ENCODE results near the gene KCNH8.
"Not testable (repeated sequence)": the region's sequence is repeated elsewhere in the genome, so short reads cannot be mapped to it uniquely, and the experiment has no call there.

Gene KCNH8

DNA sequence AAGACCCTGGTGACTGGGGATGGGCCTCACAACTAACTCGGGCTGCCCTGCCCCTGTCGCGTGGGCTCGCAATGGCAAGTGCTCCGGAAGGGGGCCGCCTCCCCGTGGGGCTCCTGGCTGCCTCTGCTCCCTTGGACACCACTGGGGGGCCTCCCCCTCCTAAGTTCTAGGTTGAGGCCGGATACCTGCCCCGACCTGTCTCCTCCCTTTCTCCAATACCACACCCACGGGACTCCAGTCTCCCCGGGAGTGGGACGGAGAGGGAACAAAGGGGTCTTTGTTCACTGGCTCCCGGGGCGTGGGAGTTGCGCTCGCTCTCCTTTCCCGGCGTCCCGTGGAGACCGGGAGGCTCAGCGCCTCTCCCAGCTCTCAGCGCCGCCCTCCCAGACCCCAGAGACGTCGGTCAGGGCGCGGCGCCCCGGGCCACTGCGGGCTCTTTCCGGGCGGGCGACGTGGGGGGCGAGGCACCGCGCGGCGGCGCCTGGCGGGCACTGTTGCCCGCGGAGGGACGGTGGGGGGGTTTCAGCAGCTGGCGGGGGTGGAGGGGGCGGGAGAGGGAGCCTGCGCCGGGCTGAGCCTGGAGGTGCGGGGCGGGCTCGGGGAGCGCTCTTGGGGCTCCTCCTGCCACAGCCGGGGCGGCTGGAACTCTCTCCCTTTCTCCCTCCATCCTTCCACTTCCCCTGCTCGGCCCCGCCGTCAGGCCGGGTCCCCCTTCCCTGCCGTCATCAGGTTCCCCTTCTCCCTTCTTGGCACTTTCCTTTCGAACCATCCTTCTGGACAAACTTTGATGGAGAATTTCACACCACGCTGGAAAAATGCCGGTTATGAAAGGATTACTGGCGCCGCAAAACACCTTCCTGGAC, at the start of gene KCNH8:
TSS of gene KCNH8 (plus strand) at position 606 of the 863 bp plus-strand sequence. CDS start at position 816, 210 bp downstream.
- no peak for DNase-seq

DNA sequence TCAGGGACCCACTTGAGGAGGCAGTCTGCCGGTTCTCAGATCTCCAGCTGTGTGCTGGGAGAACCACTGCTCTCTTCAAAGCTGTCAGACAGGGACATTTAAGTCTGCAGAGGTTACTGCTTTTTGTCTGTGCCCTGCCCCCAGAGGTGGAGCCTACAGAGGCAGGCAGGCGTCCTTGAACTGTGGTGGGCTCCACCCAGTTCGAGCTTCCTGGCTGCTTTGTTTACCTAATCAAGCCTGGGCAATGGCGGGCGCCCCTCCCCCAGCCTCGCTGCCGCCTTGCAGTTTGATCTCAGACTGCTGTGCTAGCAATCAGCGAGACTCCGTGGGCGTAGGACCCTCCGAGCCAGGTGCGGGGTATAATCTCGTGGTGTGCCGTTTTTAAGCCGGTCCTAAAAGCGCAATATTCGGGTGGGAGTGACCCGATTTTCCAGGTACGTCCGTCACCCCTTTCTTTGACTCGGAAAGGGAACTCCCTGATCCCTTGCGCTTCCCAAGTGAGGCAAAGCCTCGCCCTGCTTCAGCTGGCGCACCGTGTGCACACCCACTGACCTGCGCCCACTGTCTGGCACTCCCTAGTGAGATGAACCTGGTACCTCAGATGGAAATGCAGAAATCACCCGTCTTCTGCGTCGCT, 45.5 kb upstream of the KCNH8 start:
- not testable (repeated sequence) for DNase-seq

DNA sequence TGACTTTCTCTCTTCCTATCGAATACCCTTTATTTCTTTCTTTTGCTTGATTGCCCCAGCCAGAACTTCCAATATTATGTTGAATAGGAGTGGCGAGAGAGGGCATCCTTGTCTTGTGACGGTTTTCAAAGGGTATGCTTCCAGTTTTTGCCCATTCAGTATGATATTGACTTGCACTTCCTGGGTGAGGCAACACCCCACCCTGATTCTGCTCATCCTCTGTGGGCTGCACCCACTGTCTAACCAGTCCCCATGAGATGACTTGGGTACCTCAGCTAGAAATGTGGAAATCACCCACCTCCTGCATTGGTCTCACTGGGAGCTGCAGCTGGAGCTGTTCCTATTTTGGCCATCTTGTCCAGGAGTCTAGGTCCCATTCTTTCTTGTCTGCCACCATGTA, 44.8 kb upstream of the KCNH8 start:
- no peak for DNase-seq

DNA sequence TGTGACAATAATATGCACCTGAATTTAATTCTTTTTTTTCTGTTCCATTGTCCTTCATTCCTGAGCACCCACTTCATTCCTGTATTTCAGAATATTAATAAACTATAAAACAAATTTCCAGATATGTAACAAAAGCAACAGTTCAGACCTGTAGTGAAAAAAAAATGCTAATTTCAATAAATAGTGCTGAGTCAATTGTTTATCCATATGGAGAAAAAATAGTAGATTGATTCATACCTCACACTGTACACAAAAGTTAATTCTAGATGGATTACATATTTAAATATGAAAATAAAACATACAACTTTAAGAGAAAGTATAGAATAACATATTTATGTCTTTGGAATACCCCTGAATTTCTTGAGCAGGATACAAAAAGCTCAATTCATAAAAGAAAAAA, 43.9 kb upstream of the KCNH8 start:
- DNase-seq: no peak

DNA sequence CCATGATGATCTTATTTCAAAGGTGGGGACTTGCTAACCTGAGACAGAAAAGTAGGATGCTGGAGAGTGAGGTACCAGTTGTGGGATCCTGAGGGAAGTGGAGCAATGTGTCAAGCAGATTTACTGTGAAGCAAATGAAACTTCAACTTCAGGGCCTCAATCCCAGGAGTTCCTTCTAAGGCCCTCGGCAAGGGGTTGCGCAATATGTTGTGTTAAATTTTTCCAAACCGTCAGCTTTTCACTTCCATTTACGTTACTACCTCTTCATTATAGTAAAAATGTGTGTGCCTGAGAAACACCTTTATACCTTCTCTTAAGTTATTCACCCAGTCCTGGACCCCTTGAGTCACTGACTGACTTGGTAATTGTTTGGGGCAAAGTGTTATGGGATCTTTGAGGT, 42.5 kb upstream of the KCNH8 start:
- DNase-seq: no peak

DNA sequence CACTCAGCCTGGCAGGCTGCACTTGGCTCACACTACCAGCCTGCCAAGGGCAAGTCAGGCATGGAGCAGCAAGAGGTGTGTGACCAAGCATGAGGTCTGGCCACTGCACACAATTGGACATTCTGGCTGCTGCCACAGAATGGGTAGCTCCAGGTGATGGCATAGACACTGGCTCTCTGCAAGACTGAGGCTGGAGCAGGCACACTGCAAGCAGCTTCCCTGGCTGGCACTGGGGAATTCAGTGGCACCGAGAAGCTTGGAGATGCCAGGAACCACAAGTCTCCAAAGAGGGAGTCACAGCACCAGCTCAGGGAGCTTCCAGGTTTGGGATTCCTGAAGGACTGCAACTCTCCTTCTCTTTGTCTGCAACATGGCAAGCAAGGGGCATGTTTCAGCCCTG, 42.0 kb upstream of the KCNH8 start:
- DNase-seq: no peak

DNA sequence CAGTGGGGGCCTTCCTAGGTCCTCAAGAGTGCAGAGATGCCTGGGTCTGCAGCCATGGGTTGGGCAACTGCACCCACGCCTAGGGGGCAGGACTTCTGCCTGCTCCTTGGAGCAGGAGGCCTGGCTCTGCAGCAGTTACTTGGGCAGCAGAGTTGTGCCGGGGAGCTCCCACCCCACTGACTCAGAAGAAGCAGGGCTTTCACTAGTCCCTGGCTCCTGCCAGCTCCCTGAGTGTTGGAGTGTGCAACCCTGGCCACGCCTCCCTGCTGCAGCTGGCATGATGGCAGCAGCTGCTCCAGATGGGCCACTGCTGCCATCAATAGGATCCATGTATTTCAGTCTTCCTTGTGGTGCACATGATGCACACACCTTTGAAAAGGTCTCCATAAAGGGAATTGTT, 40.6 kb upstream of the KCNH8 start:
- no peak for DNase-seq

DNA sequence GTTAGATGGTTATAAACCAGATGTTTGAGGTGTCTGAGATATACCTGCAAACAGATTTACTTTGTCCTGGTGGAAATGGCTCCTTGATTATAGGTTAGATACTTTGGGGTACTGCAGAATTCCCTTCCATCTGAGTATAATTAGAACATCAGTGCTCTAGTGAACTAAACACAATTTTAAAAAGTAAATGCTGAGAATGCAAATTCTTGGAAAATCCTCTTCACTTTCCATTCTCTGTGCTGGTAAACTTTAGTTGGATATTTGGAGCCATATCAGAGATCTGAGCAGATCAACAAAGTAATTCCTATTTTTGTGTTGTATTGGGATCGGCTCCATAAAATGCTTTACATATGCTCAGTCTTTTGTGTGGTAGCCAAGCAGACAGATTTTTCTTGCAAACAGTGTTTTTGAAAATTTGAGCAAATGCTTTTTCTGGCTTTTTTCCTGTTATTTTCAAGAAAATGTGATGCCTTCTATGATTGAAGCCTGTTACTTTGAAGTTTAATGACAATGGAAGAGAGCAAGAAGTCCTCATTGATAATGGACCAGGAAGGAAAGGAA, 37.9 kb upstream of the KCNH8 start:
- DNase-seq: no peak

DNA sequence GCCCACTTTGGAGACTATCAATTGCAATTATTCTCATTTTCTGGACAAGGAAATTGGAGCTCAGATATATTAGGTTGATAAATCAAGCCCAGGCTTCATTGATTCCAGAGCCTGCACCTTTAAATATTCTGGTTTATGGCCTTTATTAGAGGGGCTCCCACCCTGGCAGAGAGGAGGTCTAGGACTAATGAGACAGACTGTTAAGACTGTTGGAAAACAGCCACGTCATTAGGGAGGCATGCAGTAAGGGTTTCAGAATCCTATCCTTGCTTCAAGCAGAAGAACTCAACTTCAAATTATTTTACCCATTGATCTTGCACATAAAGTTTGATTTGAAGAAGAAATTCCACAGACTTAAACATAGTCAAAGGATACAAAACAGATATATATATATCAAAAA, 33.8 kb upstream of the KCNH8 start:
- no peak for DNase-seq

DNA sequence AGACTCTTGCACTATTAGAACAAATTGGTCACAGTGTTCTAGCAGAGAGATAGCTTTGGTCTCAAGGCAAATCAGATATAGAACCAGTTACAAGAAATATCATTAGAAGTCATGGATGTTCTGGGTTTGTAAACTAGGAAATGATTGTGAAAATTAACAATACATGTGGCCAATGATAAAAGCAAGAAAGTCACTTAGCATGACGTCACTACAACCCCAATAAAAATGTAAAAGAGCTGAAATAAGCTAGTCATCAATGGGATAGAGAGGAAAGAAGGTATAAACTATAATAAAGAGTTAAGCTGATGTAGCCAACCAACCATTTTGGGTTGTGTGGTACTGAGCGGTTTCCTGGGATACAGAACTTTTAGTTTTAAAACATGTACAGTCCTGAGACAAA, 32.1 kb upstream of the KCNH8 start:
- no peak for DNase-seq

DNA sequence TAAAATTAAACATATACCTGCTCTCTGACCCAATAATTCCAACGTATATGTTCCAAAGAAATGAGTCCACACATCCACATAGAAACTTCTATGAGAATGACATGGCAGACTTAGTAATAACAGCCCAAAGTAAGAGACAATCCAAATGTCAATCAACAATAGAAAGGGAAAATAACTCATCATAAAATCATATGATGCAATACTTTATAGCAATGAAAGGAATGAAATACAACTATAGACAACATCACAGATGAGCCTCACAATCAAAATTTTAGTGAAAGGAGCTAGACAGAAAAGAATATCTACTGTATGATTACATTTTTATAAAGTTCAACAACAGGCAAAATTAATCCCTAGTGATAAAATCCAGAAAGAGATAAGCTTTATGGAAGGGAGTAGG, 23.6 kb upstream of the KCNH8 start:
- DNase-seq: no peak

DNA sequence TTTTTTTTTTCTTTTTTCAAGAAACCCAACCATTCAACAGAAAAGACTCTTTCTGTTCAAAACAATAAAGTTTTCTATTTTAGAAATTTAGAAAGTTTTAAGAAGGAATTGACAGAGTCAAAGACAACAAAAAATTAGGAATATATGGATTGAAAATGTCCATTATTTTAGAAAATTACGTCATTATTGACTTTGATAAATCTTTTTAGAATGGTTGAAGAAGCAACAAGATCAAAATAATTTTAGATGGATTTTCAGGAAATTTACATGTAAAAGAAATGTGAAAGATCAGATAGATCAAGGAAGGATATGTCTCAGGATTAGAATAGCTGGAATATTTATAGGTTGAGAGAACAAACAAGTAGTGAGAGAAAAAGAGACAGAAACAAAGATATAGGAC, 8.4 kb upstream of the KCNH8 start:
- no peak for DNase-seq

DNA sequence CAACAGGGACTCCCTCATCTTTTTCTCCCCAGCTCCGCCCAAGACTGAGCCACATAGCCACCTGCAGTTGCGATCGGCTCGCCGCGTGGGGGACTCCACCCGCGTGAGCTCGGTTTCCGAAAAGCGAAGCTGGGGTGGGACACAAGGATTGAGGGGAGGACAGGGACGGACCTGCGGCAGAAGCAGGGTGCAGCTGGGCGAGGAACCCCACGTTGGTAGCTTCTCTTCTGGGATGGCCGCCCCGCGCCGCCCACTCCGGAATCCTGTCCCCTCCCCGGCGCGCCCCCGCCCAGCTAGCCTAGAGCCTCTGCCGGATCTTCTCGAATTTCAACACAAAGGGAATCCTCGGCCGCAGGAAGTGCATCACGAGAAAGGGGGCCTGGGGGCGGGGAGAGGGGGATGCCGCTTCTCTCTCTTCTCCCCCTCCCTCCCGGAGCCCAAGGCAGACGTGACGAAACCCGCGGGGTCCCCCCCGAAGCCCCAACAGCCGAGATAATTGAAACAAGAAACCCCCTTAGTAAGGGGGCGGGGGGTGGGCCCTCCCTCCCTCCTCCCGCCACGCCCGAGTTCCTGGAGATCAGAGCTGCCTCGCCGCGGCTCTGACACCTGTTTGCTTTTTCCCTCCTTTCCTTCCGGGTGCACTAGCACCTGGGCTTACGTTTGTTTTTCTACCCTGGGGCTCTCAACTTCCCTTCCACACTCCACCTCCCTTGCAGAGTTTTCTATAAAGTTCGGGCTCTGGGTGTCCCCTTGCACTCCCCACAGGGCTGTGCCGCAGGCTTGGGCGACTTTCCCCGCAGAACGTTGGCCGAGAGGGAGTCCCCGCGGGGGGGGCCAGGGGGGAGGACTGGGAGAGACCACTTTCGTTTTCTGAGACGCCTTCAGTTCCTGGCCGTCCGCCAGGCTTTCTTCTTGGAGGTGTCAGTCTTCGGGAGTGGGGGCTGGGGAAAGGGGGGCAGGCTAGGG, 1.3 kb upstream of the KCNH8 start:
- no peak for DNase-seq

DNA sequence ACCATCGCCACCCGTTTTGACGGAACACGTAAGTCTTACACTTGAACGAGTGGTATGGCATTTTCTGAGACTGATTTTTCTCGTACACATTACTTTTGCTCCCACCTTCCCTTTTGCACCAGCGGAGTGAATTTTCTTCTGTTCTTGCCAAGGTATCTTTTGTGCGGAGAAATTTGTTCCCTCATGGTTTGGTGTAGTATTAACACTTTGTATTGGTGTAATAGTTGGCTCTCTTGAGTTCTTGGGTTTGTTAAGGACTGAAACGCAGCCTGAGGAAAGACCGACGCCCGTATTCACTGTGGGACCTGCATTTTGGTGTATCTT, 420 bp downstream of the KCNH8 start:
- no peak for DNase-seq

DNA sequence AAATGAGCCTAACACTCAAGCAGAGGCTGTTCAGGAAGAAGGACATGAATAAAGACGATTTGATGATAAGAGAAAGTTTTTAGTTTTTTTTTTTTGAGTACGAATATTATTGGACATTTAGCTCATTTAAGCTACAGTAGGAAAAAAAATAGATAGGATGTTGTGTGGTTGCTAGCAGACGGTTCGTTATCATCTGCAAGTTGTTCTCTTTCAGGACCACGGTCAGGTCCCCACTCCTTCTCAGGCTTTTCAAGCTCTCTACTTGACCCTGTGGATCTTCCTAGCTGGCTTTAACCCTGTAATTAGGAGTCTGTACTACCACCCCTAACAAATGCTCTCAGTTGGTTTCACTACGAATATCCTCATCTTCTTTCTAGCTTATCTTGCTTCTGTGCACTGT, 1.1 kb downstream of the KCNH8 start:
- DNase-seq: no peak

DNA sequence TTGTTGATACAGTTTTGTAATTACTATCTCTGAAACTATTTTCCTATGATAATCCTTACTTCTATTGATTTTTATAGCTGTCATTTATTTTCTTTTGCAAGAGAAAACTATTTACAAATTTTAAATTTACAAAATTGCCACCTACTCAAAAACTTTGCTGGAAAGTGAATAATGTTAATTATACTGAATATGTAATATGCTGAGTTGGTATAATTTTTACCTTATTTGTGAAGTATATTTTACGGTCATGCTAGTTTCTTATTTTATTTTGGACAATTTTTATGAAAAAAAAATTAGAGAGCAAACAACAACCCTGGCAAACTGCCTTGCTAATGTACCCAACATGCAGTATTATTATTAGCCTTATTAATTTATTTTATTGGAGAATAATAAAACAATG, 2.9 kb downstream of the KCNH8 start:
- DNase-seq: no peak

DNA sequence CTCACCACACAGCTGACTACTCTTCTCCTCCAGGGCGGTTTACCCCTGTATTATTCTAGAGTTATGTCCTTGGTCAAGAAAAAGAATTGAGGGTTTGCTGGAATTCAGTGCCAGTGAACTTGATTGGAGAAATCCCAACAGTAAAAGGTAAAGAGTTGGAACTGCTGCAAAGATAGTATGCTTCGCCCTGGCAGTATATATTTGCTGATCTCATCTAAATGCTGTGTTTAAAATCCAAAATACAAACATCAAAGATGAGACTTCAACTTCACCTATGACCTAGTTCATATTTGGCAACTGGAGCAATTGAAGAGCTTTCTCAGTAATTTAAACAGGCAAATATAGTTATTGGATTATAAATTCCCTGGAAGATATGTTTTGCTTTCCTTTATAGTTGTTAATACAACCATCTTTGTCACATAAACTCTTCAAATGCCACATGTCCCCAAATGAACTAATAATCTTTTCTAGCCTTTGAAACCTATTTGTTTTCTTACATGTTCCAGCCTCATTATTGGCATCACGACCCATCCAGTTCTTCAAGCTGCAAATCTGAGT, 6.5 kb downstream of the KCNH8 start:
- no peak for DNase-seq

DNA sequence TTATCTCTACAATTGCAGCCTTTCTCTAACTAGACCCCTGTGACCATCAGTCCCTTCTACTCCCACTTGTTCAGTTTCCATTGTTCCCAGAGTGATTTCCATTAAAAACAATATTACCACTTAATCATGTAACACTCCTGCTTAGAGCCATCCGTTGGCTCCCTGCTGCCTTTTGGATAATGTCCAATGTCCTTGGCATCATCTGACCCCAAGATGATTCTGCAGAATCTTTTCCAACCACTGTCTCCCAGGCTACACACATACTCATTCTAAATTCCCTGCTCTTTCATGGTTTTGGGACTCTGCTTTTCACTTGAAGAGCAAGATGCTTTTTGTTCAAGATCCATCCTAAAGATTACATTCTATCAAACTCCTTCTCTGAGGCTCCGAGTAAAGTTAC, 7.1 kb downstream of the KCNH8 start:
- DNase-seq: no peak

DNA sequence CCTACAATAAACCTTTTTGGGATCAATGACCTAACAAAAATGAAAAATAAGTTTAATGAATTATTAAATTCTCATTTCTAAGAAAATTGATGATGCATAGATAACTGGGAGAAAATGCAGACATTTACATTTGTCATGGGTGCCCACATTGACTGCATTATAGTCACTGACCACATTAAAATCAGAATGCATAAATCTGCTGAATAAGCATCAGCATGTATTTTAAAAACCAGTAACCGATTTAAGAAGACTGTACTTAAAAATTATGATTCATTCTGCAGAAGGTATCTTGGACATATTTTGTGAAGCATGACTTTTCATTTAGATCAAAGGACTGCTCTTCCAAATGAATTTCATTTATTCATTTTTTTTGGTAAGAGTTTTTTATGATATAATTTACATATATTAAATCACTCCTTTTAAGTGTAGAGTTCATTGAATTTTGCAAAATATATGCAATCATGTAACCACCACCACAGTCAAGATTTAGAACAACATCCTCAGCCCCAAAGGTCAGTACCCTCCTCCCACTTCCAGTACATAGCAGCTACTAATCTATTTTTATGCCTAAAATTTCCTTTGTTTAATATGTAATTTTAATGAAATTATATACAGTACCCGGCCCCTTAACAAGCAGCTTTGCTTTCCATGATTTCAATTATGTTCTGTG, 11.8 kb downstream of the KCNH8 start:
- DNase-seq: no peak

DNA sequence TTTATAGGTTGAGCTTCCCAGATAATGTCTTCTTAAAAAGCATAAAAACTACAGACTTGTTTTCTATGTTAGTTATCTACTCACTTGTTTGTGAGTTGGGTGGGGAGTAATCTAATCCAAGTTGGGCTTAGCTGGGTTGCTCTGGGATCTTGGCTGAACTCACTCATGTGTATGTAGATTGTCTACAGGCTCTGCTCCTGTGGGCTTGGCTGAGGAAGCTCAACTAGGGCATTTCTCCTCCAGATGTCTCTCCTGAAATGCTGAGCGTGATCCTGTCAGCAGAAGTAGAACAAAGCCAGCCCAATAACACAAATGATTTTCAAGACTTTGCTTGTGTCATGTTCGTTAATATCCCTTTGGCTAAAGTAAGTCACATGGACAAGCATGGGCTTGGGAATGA, 17.3 kb downstream of the KCNH8 start:
- DNase-seq: no peak

DNA sequence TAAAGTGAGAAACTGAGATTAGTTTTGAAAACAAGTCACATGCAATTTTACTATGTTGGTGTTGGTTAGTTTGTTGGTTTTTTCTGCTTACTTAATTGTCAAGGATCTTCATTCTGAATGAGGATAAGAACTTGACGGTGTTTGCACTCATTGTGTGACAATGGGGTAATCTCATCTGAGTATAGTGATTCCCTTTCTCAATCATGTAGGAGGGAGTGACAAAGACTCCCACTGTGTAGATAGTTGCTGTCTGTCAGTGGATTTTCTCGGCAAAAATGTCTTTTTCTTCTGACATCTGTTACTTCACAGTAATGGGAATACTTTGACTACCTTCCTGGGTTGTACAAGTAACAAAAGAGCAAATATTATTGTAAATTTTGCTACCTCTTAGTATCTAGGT, 23.5 kb downstream of the KCNH8 start:
- no peak for DNase-seq

DNA sequence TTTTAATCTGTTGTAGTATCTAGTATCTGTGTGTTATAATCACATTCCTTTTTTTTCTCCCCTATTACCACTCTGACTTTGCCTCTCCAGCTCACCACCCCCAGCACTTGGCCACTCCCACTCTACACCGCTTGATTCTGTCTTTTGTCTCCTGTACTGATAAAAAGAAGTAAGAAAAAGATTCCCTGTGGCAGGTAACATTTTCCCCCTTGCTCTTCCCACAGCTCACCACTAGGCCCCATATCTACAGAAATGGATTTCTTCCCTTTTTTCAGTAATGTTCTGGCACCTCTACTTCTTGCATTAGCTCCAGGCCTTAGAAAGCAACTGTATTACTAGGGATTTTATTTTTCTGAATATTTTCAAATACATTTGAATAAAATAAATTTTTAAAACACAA, 25.6 kb downstream of the KCNH8 start:
- DNase-seq: no peak
